ENCODE data around the gene DCD. TPM values are rescaled to one million over a fixed set of nuclear protein-coding genes. Genes with fewer than 3 reads are reported as not detected.
"Not testable (repeated sequence)": the region's sequence is repeated elsewhere in the genome, so short reads cannot be mapped to it uniquely, and the experiment has no call there.

Gene DCD
- total and polyA plus RNA-seq, 2 experiments from 2014 or later: not detected

DNA sequence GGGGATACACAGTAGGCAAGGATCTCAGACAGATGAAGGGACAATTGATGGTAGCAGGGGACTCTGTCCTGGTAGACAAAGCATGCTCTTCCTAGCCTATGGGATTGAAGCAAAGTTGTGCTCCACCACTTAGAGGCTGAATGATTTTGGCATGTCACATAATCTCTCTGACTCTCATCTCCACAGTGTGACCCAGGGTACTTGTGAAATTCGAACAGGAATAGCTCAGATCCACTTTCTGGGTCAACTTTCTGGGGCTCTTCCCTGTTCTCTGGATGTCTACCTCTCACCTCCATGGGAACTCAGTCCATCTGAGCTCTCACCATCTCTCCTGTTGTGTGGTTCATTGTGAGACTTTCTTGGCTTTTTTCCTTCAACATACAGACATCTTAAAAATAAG, 1.7 kb upstream of the DCD start:
- WGBS (ENCODE audit: low lambda C conversion rate, missing lambda C conversion rate): 94% methylated on average over 1 of the region's 1 CpG
- TF ChIP-seq EZH2phosphoT487 (IDR thresholded peaks at IDR 0.05; ENCODE audit: low read depth, severe bottlenecking, unreplicated experiment) (no peak), EZH2 (IDR thresholded peaks at IDR 0.05; ENCODE audit: borderline replicate concordance) (no peak)
- TF ChIP-seq, protein P1, sequence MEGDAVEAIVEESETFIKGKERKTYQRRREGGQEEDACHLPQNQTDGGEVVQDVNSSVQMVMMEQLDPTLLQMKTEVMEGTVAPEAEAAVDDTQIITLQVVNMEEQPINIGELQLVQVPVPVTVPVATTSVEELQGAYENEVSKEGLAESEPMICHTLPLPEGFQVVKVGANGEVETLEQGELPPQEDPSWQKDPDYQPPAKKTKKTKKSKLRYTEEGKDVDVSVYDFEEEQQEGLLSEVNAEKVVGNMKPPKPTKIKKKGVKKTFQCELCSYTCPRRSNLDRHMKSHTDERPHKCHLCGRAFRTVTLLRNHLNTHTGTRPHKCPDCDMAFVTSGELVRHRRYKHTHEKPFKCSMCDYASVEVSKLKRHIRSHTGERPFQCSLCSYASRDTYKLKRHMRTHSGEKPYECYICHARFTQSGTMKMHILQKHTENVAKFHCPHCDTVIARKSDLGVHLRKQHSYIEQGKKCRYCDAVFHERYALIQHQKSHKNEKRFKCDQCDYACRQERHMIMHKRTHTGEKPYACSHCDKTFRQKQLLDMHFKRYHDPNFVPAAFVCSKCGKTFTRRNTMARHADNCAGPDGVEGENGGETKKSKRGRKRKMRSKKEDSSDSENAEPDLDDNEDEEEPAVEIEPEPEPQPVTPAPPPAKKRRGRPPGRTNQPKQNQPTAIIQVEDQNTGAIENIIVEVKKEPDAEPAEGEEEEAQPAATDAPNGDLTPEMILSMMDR (IDR thresholded peaks at IDR 0.05; ENCODE audit: poor library complexity): no peak
- no peak overlapping the region for H3K4me3 ChIP-seq
- no peak overlapping the region for H3K27ac ChIP-seq
- H3K27me3 ChIP-seq: peaks cover 60% of the 10 kb centered on the region
- no peaks in the 10 kb centered on the region for H3K9me3 ChIP-seq (ENCODE audit: low read depth)
- no peak for DNase-seq (ENCODE audit: low spot score)
- H2AFZ ChIP-seq: no peak overlapping the region
- H3K4me2 ChIP-seq: no peak overlapping the region
- no peaks in the 10 kb centered on the region for H3K9me2 ChIP-seq (replicated peaks; ENCODE audit: insufficient read depth)
- H3K4me1 ChIP-seq (ENCODE audit: insufficient read depth): no peaks in the 10 kb centered on the region
- H4K20me1 ChIP-seq (ENCODE audit: insufficient read depth, poor library complexity, severe bottlenecking): no peaks in the 10 kb centered on the region
- no peaks in the 10 kb centered on the region for H3K79me2 ChIP-seq
- H3K36me3 ChIP-seq (replicated peaks; ENCODE audit: insufficient read depth, low read depth): no peaks in the 10 kb centered on the region

DNA sequence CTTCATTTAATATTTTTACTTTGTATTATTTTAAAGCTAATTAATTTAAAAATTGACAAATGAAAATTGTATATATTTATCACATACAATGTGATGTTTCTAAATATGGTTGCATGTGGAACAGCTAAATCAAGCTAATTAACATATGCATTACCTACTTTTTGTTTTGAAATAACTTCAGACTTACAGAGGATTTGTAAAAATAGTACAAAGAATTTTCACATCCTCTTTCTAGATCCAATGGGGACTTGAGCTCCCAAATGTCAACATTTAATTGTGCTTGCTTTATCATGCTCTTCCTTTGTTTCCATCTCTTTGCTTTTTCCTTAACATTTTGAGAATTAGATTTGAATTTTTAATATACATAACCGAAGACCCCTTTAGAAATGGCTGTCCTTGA, 6.6 kb downstream of the DCD start:
- H3K27me3 ChIP-seq: peaks cover 52% of the 10 kb centered on the region
- no peaks in the 10 kb centered on the region for H3K9me3 ChIP-seq (ENCODE audit: low read depth)
- H3K9me2 ChIP-seq (replicated peaks; ENCODE audit: insufficient read depth): no peaks in the 10 kb centered on the region
- no peak overlapping the region for H3K27ac ChIP-seq
- no peak overlapping the region for H3K4me2 ChIP-seq
- no peak overlapping the region for H2AFZ ChIP-seq
- H3K79me2 ChIP-seq: no peaks in the 10 kb centered on the region
- DNase-seq (ENCODE audit: low spot score): no peak
- 95% methylated on average over 1 of the region's 1 CpG for WGBS (ENCODE audit: low lambda C conversion rate, missing lambda C conversion rate)
- TF ChIP-seq EZH2phosphoT487 (IDR thresholded peaks at IDR 0.05; ENCODE audit: low read depth, severe bottlenecking, unreplicated experiment) (no peak), EZH2 (IDR thresholded peaks at IDR 0.05; ENCODE audit: borderline replicate concordance) (no peak)
- TF ChIP-seq, protein P1 (IDR thresholded peaks at IDR 0.05; ENCODE audit: poor library complexity): no peak
- H3K4me1 ChIP-seq (ENCODE audit: insufficient read depth): no peaks in the 10 kb centered on the region
- H3K4me3 ChIP-seq: no peak overlapping the region
- H3K36me3 ChIP-seq (replicated peaks; ENCODE audit: insufficient read depth, low read depth): no peaks in the 10 kb centered on the region
- H4K20me1 ChIP-seq (ENCODE audit: insufficient read depth, poor library complexity, severe bottlenecking): no peaks in the 10 kb centered on the region

DNA sequence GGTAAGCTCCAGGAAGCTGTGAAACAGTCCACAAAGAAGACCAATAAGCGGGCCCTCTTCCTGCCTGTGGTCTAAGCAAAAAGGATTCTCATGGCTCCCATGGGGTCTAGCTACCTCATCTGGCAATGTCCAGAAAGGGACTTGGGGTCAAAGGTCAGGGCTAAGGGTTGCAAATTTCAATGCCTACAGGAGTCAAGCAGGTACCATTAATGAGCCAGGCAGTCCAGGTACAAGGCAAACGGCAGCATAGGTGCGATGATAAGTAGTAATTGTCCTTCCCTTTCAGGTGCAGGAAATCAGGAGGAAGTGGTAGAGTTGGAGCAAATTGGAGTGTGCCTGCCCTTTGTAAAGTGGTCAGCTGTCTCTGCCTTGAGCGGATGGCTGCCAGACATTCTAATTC, 7.1 kb downstream of the DCD start:
- Histone ChIP-seq H4K20me1 (ENCODE audit: insufficient read depth, poor library complexity, severe bottlenecking) (no peaks in the 10 kb centered on the region), H3K27me3 (peaks cover 50% of the 10 kb centered on the region), H3K4me2 (no peak overlapping the region), H3K36me3 (replicated peaks; ENCODE audit: insufficient read depth, low read depth) (no peaks in the 10 kb centered on the region), H3K79me2 (no peaks in the 10 kb centered on the region), H2AFZ (no peak overlapping the region), H3K4me3 (no peak overlapping the region), H3K9me3 (ENCODE audit: low read depth) (no peaks in the 10 kb centered on the region), H3K27ac (no peak overlapping the region), H3K9me2 (replicated peaks; ENCODE audit: insufficient read depth) (no peaks in the 10 kb centered on the region), H3K4me1 (ENCODE audit: insufficient read depth) (no peaks in the 10 kb centered on the region)
- TF ChIP-seq EZH2 (IDR thresholded peaks at IDR 0.05; ENCODE audit: borderline replicate concordance): no peak
- TF ChIP-seq EZH2phosphoT487 (IDR thresholded peaks at IDR 0.05; ENCODE audit: low read depth, severe bottlenecking, unreplicated experiment): no peak
- TF ChIP-seq, protein P1 (IDR thresholded peaks at IDR 0.05; ENCODE audit: poor library complexity): no peak
- DNase-seq (ENCODE audit: low spot score): no peak
- WGBS (ENCODE audit: low lambda C conversion rate, missing lambda C conversion rate): 78% methylated on average over 4 of the region's 4 CpGs

DNA sequence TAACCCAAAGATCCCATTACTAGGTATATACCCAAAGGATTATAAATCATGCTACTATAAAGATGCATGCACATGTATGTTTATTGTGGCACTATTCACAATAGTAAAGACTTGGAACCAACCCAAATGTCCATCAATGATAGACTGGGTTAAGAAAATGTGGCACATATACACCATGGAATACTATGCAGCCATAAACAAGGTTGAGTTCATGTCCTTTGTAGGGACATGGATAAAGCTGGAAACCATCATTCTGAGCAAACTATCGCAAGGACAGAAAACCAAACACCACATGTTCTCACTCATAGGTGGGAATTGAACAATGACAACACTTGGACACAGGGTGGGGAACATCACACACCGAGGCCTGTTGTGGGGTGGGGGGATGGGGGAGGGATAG, 9.1 kb downstream of the DCD start:
- H3K9me3 ChIP-seq (ENCODE audit: low read depth); H3K27ac ChIP-seq; H3K4me3 ChIP-seq; H3K4me1 ChIP-seq (ENCODE audit: insufficient read depth); DNase-seq (ENCODE audit: low spot score); H3K79me2 ChIP-seq; H2AFZ ChIP-seq; H3K36me3 ChIP-seq (replicated peaks; ENCODE audit: insufficient read depth, low read depth); H4K20me1 ChIP-seq (ENCODE audit: insufficient read depth, poor library complexity, severe bottlenecking); H3K9me2 ChIP-seq (replicated peaks; ENCODE audit: insufficient read depth); H3K4me2 ChIP-seq: not testable (repeated sequence)
- 96% methylated on average over 2 of the region's 2 CpGs for WGBS (ENCODE audit: low lambda C conversion rate, missing lambda C conversion rate)
- H3K27me3 ChIP-seq: peaks cover 38% of the 10 kb centered on the region

Data from hepatocyte (in vitro differentiated cells).